NB4 (cell line): ENCODE data around the gene STIP1.

Experiments used
- POLR2A ChIP-seq: IDR thresholded peaks from 2 replicates; pipeline ENCODE4 v1.6.1; 2011; ENCODE audit warnings: mild to moderate bottlenecking; ENCODE audit not compliant: insufficient read length; ENCODE audit errors: extremely low read depth
- TF ChIP-seq, protein P1 (sequence below): IDR thresholded peaks from one replicate; pipeline ENCODE4 v1.5.1; 2012; ENCODE audit warnings: low read depth, low read length

DNA sequence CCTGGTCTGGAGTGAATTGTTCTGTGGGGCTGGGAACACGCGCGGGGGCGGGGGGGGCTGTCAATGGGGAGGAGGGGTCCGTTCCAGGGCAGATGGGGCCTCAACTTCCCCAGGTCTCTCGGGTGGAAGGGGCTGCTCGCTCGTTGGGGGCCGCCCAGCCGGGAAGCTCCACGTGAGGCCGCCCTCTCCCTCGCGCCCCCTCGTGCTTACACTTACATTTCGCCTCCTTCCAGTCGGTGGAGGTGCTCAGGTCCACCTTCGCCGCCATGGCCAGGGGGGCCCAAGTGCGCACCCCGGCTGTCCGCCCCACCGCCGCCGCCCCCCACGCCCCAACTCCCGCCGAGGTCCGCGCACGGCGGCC, 20.5 kb upstream of the STIP1 start:
- TF ChIP-seq, protein P1, sequence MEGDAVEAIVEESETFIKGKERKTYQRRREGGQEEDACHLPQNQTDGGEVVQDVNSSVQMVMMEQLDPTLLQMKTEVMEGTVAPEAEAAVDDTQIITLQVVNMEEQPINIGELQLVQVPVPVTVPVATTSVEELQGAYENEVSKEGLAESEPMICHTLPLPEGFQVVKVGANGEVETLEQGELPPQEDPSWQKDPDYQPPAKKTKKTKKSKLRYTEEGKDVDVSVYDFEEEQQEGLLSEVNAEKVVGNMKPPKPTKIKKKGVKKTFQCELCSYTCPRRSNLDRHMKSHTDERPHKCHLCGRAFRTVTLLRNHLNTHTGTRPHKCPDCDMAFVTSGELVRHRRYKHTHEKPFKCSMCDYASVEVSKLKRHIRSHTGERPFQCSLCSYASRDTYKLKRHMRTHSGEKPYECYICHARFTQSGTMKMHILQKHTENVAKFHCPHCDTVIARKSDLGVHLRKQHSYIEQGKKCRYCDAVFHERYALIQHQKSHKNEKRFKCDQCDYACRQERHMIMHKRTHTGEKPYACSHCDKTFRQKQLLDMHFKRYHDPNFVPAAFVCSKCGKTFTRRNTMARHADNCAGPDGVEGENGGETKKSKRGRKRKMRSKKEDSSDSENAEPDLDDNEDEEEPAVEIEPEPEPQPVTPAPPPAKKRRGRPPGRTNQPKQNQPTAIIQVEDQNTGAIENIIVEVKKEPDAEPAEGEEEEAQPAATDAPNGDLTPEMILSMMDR, result no peak
- TF ChIP-seq POLR2A, result no peak
